Neutrophil (primary cell): ENCODE results near the gene CYTIP.
A peak's percentile ranks its signal among the peaks of the same experiment; 100 is the strongest.

Experiments
- H3K27ac ChIP-seq: fragments of 200-600 bp; sonication (generic); 2 replicates; pipeline ENCODE4 v1.5.1; 2016; ENCODE audit warnings: mild to moderate bottlenecking, moderate library complexity
- H3K27me3 ChIP-seq: fragments of 200-600 bp; sonication (generic); 2 replicates; pipeline ENCODE4 v1.6.0; 2016; ENCODE audit warnings: mild to moderate bottlenecking
- H3K36me3 ChIP-seq: fragments of 200-600 bp; sonication (generic); 2 replicates; pipeline ENCODE4 v1.5.1; 2017
- H3K4me1 ChIP-seq, 2 experiments: fragments of 200-600 bp in 1 of 2; sonication (generic) in 1 of 2; 1 replicate in 1 of 2; 2 replicates in 1 of 2; pipeline versions ENCODE4 v1.5.1 to v1.6.1; 2013 to 2016; ENCODE audit warnings: low read depth in 1 of 2, low read length in 1 of 2, mild to moderate bottlenecking in 1 of 2, moderate library complexity in 1 of 2; ENCODE audit not compliant: control insufficient read depth in 1 of 2, insufficient read depth in 1 of 2
- H3K4me3 ChIP-seq, 2 experiments: fragments of 200-600 bp in 1 of 2; sonication (generic) in 1 of 2; 1 replicate in 1 of 2; 2 replicates in 1 of 2; pipeline ENCODE4 v1.5.1; 2013 to 2016; ENCODE audit warnings: low read depth in 1 of 2, low read length in 1 of 2, mild to moderate bottlenecking in 1 of 2, moderate library complexity in 1 of 2
- H3K9me3 ChIP-seq: fragments of 200-600 bp; sonication (generic); 2 replicates; pipeline ENCODE4 v1.5.1; 2016
- CTCF ChIP-seq: fragments of 200-600 bp; sonication (generic); IDR thresholded peaks from 2 replicates; pipeline ENCODE4 v1.5.1; 2016; ENCODE audit warnings: antibody characterized with exemption

The CYTIP gene

DNA sequence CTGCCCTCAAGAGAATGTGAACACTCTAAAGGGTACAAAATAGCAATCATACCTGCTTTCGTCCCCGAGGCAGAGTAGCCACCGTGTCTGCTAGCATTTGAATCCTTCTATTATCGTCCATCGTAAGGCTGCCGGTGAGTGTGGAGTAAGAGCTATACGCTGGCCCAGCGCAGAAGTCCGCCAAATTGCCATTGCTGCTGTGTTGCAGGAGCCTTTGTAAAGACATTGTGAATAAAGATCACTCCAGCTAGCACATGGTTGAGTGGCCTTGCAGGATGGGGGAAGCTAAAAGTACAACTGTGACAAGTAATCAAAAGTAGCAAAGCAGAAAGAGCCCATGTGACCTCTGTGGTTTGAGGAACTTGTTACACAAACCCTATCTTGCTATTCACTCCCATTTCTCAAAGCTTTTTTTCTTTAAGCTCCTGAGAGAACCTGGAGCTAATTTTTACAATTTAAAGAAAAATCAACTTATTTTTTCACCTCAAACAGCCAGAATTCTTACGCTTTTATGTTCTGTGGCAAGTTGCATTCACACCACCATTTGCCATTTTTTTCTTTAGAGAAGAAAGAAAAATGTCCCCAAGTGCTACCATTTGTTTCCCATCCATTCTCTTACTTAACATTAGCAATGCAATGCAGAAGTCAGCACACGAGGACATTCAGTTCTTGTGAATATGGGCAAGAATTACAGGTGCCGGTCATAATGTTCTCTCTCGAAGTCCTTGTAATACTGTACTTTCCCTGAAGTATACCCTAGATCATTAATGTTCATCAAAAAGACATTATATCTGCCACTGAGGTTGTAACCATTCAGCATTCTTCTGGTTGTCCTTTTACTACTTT is at the start of gene CYTIP:
TSS of gene CYTIP (minus strand) at position 295 of the 846 bp plus-strand sequence. CDS start at position 226, 69 bp downstream.
- no peak for TF ChIP-seq CTCF
- Histone ChIP-seq H3K36me3 (peaks cover 18% of the 10 kb centered on the region), H3K4me1 (peaks cover 37 to 50% of the 10 kb centered on the region in 2 experiments), H3K9me3 (no peaks in the 10 kb centered on the region), H3K27me3 (no peaks in the 10 kb centered on the region), H3K27ac (peak within 1 kb of the TSS; percentile 99), H3K4me3 (peak within 1 kb of the TSS; percentile 75 to 83)

- H3K4me3 ChIP-seq, result no peak overlapping the region
Observed at GRCh38 chr2:157492189-157492773, 48.4 kb upstream of the CYTIP start.

DNA sequence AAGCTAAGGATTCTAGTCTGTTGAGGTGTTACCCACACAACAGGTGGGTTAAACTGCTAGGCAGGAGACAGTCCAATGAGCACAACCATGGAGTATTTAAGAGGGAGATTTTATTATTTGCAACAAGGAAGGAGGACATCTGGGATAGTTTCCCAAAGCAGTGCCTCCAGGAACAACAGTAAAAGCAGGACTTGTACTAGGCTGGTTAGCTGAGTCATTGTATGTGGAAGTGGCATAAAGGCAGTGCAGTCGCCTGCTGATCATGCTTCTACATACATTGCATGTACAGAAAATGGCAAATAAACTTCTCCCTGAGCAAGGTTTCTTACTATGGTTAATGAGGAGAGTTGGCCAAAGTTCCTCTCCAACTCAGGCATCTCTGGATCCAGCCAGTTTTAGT is 46.1 kb upstream of the CYTIP start:
- no peaks in the 10 kb centered on the region for H3K27me3 ChIP-seq
- peaks cover 8 to 35% of the 10 kb centered on the region in 2 experiments for H3K4me1 ChIP-seq
- no peaks in the 10 kb centered on the region for H3K36me3 ChIP-seq
- H3K4me3 ChIP-seq, result no peak overlapping the region
- no peaks in the 10 kb centered on the region for H3K9me3 ChIP-seq
- TF ChIP-seq CTCF, result no peak
- H3K27ac ChIP-seq, result peak overlapping the region; percentile 67

More at GRCh38 chr2:157492189-157492773, 48.4 kb upstream of the CYTIP start:
- H3K9me3 ChIP-seq, result no peaks in the 10 kb centered on the region
- no peaks in the 10 kb centered on the region for H3K27me3 ChIP-seq
- TF ChIP-seq CTCF, result peak; percentile 70
- H3K4me1 ChIP-seq, result peaks cover 8 to 35% of the 10 kb centered on the region in 2 experiments
- H3K27ac ChIP-seq, result no peak overlapping the region
- H3K36me3 ChIP-seq, result no peaks in the 10 kb centered on the region

GRCh38 chr2:157488877-157489276 is 45.0 kb upstream of the CYTIP start:
- H3K36me3 ChIP-seq, result no peaks in the 10 kb centered on the region
- no peak overlapping the region for H3K4me3 ChIP-seq
- H3K4me1 ChIP-seq, result peaks cover 8 to 32% of the 10 kb centered on the region in 2 experiments
- no peak for TF ChIP-seq CTCF
- no peaks in the 10 kb centered on the region for H3K27me3 ChIP-seq
- H3K27ac ChIP-seq, result no peak overlapping the region
- H3K9me3 ChIP-seq, result no peaks in the 10 kb centered on the region

DNA sequence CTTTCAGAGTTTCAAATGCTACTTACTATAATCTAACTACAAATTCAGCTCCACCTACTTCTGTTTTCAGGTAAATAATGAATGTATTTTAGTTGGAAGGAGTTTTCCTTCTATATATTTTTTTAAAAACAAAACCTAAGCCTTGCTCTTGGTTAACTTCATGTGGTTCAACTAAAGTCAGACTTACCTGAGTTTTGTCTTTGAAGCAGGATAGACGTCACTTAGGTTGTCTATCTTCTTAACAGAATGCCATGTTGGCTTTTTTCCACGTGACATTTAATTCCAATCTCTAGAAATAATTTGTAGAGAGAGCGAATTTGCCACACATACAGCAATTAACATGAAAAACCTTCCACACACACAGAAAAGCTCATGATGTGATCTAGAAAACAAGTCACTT is 43.9 kb upstream of the CYTIP start:
- H3K27me3 ChIP-seq, result no peaks in the 10 kb centered on the region
- no peaks in the 10 kb centered on the region for H3K9me3 ChIP-seq
- no peaks in the 10 kb centered on the region for H3K36me3 ChIP-seq
- H3K27ac ChIP-seq, result no peak overlapping the region
- no peak overlapping the region for H3K4me3 ChIP-seq
- no peak for TF ChIP-seq CTCF
- peaks cover 8 to 20% of the 10 kb centered on the region in 2 experiments for H3K4me1 ChIP-seq
